Fibroblast of the aortic adventitia (primary cell): Measurements from ENCODE around the gene KLRB1. TPM values are rescaled to one million over a fixed set of nuclear protein-coding genes. Genes with fewer than 3 reads are reported as not detected.
"Not testable (repeated sequence)": the region's sequence is repeated elsewhere in the genome, so short reads cannot be mapped to it uniquely, and the experiment has no call there.

ENCODE experiments used
- DNase-seq: peaks from one replicate; pipeline ENCODE4 v3.0.0-alpha.2; 2010; ENCODE audit warnings: low read depth
- H3K4me3 ChIP-seq: 2 replicates; pipeline ENCODE4 v1.5.1; 2011; ENCODE audit warnings: low read depth, mild to moderate bottlenecking, control low read depth, low read length, moderate library complexity
- small RNA-seq: library from RNA; depleted of rRNA; stranded (forward); fragments of <200 nt; gene quantifications from one replicate; pipeline ENCODE3, GENCODE V24; 2012
- total RNA-seq: library from RNA; depleted of rRNA; stranded (reverse); fragments of >200 nt; gene quantifications from 2 replicates; pipeline ENCODE4 v1.2.3, GENCODE V29; 2012; ENCODE audit warnings: low replicate concordance
- TF ChIP-seq, protein P1 (sequence below): IDR thresholded peaks from 2 replicates; pipeline ENCODE4 v1.5.1; 2011; ENCODE audit warnings: mild to moderate bottlenecking, low read length, control low read depth, inconsistent platforms; ENCODE audit not compliant: insufficient read depth

The KLRB1 gene
- total RNA-seq, 1 donor: not detected

DNA sequence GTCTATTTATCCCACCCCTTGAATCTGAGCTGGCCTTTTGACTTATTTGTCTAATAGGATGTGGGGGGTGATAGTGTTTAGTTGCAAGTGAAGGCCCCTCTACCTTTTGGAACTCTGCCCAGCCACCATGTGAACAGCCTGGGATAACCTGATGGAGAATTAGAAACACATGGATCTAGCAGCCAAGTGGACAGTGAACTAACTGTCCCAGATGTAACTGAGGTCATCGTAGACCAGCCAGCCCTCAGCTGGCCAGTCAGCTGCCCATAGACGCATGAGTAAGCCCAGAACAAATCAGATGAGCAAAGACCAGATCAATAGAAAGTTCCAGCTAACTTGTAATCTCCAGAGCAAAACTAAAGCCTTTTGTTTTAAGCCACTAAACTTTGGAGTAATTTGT, 19.0 kb downstream of the KLRB1 start:
- DNase-seq: no peak
- no peak overlapping the region for H3K4me3 ChIP-seq
- TF ChIP-seq, protein P1, sequence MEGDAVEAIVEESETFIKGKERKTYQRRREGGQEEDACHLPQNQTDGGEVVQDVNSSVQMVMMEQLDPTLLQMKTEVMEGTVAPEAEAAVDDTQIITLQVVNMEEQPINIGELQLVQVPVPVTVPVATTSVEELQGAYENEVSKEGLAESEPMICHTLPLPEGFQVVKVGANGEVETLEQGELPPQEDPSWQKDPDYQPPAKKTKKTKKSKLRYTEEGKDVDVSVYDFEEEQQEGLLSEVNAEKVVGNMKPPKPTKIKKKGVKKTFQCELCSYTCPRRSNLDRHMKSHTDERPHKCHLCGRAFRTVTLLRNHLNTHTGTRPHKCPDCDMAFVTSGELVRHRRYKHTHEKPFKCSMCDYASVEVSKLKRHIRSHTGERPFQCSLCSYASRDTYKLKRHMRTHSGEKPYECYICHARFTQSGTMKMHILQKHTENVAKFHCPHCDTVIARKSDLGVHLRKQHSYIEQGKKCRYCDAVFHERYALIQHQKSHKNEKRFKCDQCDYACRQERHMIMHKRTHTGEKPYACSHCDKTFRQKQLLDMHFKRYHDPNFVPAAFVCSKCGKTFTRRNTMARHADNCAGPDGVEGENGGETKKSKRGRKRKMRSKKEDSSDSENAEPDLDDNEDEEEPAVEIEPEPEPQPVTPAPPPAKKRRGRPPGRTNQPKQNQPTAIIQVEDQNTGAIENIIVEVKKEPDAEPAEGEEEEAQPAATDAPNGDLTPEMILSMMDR: no peak

DNA sequence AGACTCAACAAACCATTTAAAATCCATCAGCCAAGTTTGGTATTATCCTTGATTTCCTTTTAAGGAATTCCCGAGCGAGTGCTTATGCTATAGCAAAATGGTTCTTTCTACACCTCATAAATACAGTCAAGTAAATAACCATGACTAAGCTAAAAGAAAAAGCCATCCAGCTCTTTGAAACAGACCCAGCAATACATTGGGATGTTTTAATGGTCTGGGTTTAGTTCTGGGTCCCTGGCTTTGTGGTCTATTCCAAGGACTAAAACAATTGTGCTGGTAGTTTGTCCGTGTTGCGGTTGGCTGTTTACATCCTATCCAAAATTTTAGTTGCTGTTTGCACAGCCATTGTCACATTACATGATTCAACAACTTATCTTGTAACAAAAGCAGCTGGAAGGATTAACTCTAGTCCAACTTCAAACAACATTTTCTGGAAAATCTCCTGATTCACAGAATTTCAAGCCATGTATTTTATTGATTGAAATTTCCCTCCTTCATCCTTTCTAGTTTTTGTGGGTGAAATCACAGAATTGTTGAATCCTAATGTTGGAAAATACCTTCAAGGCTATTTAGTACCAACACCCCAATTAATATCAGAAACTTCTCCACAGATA, 19.6 kb downstream of the KLRB1 start:
- TF ChIP-seq, protein P1: no peak
- DNase-seq: no peak
- H3K4me3 ChIP-seq: no peak overlapping the region

DNA sequence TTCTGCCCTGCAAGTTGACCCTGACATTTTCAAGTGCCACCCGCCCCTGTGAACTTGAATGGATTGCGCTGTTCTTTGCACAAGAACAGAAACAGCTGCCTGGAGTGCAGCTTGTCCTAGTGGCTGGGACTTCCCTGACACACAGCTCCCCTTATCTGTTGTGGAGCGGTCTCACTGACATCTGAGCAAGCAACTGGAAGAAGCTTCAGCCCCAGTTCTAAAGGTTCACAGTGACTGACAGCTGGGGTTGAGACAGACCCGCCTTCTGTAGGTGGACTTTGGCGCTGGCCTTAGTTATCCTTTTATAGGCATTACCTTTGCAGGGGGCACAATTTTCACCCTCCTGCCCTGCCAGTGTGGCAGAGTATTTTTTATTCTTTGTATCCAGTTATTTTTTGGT, 30.0 kb downstream of the KLRB1 start:
- not testable (repeated sequence) for DNase-seq

DNA sequence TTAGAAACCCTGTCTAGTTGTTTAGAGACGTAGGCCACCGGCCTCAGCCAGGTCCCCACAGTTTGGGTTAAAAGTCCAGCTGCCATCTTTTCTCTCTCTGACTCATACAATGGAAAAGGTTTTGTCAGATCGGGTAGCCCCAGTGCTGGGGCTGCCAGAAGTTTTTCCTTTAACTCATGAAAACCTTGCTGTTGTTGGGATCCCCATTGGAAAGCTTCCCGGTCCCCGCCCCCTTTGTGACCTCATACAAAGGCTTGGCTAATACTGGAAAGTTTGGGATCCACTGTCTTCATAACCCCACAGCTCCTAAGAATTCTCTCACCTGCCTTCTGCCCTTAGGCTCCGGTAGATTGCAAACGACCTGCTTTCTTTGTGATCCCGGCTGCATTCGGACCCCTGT, 40.6 kb downstream of the KLRB1 start:
- DNase-seq, H3K4me3 ChIP-seq: not testable (repeated sequence)

More for the DNA sequence above, 30.0 kb downstream of the KLRB1 start:
- not testable (repeated sequence) for H3K4me3 ChIP-seq

DNA sequence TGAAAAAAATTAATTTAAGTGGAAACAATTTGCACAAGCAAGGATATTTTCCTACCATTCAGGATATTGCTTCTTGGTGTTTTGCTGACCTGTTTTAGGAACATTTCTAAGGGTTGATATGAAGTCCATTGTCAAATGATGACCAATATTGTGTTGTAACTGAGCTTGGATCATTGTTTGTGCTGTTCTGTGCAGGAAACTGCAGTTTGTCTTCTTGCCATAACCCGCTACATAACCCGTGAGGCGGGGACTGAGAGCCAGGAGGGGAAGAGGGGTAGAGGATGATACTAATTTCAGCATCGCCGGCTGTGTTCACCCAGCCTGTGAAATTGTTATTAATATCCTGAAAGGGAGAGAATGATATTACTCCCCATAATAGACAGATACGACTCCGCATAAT, 41.6 kb downstream of the KLRB1 start:
- H3K4me3 ChIP-seq, DNase-seq: not testable (repeated sequence)

DNA sequence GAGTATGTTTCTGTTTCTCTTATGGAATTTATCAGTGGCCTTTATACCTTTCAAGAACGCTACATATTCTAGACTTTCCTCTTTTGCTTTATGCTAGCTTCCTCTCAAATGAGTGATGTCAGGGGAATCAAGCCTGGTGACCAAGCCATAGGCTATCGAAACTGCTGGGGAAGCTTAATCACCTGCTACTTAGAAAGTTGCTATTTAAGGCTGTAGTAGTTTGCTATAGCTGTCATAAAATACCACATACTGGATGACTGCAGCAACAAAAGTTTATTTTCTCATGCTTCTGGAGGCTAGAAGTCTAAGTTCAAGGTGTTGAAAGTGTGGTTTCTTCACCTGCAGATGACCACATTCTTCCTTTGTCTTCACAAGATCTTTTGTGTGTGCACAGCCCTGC, 43.3 kb downstream of the KLRB1 start:
- H3K4me3 ChIP-seq, DNase-seq: not testable (repeated sequence)

DNA sequence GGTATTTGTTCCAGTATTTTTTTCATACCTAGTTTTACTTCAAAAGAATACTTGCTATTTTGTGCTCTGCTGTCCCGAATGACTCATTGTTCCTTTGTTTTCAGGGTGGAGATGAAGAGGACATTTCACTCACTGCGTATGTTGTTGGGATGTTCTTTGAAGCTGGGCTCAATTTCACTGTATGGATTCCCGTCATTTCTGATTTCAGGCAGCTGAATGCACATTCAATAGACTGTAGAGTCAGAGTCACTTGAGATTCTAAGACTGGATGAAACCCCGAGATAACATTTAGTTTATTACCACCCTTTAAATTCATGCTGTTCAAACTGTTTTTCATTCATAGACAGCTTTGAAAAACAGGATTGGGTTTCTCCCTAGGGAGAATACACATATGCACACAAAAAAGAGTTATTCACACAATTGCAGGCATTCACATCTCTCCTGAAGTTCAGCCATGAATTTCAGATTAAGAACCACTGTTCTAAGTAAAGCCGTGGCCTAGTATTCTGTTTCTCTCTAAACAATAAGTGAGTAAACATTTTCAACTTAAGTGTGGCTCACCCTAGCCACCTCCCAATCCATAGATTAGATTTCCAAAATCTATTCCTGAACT, 44.8 kb downstream of the KLRB1 start:
- not testable (repeated sequence) for DNase-seq, H3K4me3 ChIP-seq

DNA sequence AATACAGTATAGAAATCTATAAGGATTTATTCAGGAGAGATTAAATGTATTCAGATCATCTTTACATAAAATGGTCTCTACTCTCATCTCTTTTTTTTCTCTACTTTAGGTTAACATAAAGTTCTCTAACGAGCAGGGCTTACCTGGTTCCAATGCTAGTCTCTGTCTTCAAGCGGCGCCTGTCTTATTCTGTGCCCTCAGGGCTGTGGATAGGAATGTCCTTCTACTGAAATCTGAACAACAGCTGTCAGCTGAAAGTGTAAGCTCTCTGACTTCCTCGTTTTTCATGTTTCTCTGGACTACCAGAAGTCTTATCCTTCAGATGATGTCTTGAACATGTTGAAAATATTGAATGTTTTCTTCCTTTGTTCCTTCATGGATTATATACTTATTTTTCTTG, 62.2 kb downstream of the KLRB1 start:
- DNase-seq, H3K4me3 ChIP-seq: not testable (repeated sequence)

Small RNAs within 50 kb of the gene (small RNA-seq; reads per million reads assigned to genes)
- gene AC010186.4: not detected
- gene RNU6-700P: not detected

Other genes with a start within 250 kb of the KLRB1 start
- 4.6 and 16.7 TPM in 2 replicates for gene CLEC2D, start 61.8 kb upstream of the KLRB1 start, total RNA-seq
- gene CLECL1, start 125.2 kb upstream of the KLRB1 start, total RNA-seq: not detected in 2 replicates
- not detected in 2 replicates for gene CD69, start 153.0 kb upstream of the KLRB1 start, total RNA-seq
- gene KLRF1, start 219.6 kb upstream of the KLRB1 start, total RNA-seq: not detected in 2 replicates